Mucosa of rectum (tissue), 2 donors: ENCODE data around the gene ZNF236.

Experiments
- H3K27ac ChIP-seq, 2 donors: one replicate each; pipeline ENCODE4 v1.7.0; 2013; ENCODE audit warnings: inconsistent platforms in 2 of 2, low read depth in 2 of 2, low read length in 2 of 2
- H3K27me3 ChIP-seq, 2 donors: one replicate each; pipeline ENCODE4 v1.7.0; 2013; ENCODE audit warnings: low read length in 2 of 2; ENCODE audit not compliant: control insufficient read depth in 2 of 2, insufficient read depth in 2 of 2
- H3K36me3 ChIP-seq, 2 donors: one replicate each; pipeline ENCODE4 v1.7.0; 2013; ENCODE audit warnings: low read length in 2 of 2; ENCODE audit not compliant: control insufficient read depth in 2 of 2, insufficient read depth in 2 of 2
- H3K4me1 ChIP-seq, 2 donors: one replicate each; pipeline ENCODE4 v1.7.0; 2013; ENCODE audit warnings: low read length in 2 of 2, mild to moderate bottlenecking in 1 of 2; ENCODE audit not compliant: control insufficient read depth in 2 of 2, insufficient read depth in 2 of 2
- H3K4me3 ChIP-seq, 2 donors: one replicate each; pipeline ENCODE4 v1.7.0; 2013; ENCODE audit warnings: low read length in 2 of 2
- H3K9ac ChIP-seq, 2 donors: one replicate each; pipeline ENCODE4 v1.7.0; 2013; ENCODE audit warnings: low read length in 2 of 2, low read depth in 1 of 2, mild to moderate bottlenecking in 1 of 2
- H3K9me3 ChIP-seq, 2 donors: one replicate each; pipeline ENCODE4 v1.7.0; 2013; ENCODE audit warnings: low read length in 2 of 2; ENCODE audit not compliant: control insufficient read depth in 2 of 2
- donor health status: healthy.
- donor health status: Normal muscosa, but diverticular disease.

The ZNF236 gene

DNA sequence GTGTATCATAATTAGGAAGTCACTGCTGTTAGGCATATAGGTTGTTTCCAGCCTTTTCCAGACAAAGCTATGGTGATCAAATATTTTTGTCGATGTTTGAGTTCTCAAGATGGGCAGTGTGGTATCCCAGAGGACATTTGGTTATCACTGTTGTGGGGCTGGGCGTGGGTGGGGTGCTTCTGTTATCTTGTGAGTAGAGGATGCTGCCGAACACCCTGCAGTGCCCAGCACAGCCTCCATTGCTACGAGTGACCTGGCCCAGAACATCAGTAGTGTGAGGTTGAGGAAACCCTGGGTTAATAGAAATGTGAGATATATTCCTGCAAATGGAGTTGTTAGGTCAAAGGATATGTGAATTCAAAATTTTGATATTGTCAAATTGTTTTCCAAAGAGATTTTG, 33.2 kb downstream of the ZNF236 start:
- peaks cover 3% of the 10 kb centered on the region in 2 donors for H3K36me3 ChIP-seq
- no peak overlapping the region for H3K9ac ChIP-seq
- no peaks in the 10 kb centered on the region for H3K27me3 ChIP-seq
- no peak overlapping the region for H3K27ac ChIP-seq
- H3K9me3 ChIP-seq: no peaks in the 10 kb centered on the region
- H3K4me3 ChIP-seq: no peak overlapping the region
- H3K4me1 ChIP-seq: no peaks in the 10 kb centered on the region

DNA sequence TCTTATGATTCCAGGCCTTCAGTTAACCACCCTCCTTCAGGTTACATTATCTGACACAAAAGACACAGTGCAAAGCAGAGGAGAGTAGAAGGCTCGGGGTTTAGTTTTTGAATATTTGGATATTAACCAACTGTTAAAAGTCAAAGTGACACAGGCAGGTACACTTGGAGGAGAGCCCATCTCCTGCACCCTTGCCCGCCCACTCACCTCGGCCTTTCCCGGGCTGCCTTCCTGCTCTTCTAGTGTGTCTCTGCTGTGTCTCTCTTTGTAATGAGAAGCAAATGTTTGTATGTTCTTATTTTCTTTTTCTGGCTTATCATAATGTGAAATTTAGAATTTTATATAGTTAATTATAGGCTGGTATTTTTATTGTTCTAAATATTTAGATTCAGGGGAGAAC, 35.1 kb downstream of the ZNF236 start:
- Histone ChIP-seq H3K9me3 (no peaks in the 10 kb centered on the region), H3K36me3 (peaks cover 10 to 13% of the 10 kb centered on the region in 2 donors), H3K9ac (no peak overlapping the region), H3K27ac (no peak overlapping the region), H3K27me3 (no peaks in the 10 kb centered on the region), H3K4me1 (no peaks in the 10 kb centered on the region), H3K4me3 (no peak overlapping the region)

DNA sequence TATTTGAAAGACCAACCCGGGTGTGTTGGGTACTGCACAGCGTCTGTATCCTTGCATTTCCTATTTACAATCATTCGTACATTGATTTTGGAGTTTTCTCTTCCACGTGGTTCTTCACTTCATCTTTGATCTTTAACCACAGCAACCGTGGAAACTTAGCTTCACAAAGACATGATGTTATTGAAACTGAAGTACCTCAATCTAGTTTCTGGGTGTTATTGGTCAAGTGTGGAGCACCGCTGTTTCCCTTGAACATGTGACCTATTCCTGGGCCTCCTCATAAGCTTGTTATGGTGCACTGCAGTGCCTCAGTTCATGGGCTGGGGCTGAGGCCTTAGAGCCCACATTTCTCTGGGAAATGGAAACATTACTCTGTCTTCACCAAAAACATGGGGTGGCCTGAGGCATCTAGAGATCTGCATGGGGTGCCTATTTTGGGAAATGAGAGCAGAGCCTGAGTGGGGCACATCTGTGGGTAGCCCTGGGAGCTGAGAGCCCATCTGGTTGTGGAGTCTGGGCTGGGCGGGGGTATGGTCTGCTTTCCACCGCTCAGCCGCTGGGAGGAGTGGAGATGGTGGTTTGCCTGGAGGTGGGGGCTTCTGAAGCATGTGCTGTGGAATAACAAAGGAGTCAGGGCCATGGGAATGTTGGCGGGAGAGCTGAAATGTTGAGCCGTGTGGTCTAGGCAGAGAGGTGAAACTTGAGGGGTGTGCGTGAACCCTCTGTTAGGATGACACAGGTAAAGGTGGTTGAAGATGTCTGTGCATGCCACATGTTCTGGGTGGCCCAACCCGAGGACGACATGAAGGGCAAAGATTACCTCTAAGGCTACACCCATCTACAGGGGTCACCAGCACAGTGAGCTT, 37.4 kb downstream of the ZNF236 start:
- Histone ChIP-seq H3K9ac (no peak overlapping the region), H3K4me3 (no peak overlapping the region), H3K27ac (no peak overlapping the region), H3K27me3 (no peaks in the 10 kb centered on the region), H3K9me3 (no peaks in the 10 kb centered on the region), H3K4me1 (no peaks in the 10 kb centered on the region), H3K36me3 (peaks cover 8 to 16% of the 10 kb centered on the region in 2 donors)

DNA sequence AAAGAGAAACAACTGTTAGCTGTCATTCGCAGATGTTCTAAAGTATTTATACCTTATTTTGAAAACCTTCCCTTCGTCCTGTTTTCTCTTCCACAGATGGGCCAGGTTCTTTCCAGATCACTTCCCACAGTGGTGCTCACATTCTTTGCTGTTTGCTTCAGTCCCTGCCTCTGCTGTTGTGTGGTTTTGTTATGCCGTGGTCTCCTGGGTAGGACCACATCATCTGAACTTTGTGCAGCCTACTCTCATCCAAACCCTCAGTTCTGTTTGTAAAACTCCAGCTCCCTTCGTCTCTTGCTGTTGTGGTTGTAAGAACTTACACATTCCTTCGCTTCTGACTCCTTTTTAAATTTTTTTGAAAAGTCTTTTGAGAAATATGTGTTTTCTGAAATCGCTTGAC, 38.1 kb downstream of the ZNF236 start:
- Histone ChIP-seq H3K36me3 (peaks cover 8 to 16% of the 10 kb centered on the region in 2 donors), H3K9me3 (no peaks in the 10 kb centered on the region), H3K27ac (no peak overlapping the region), H3K4me3 (no peak overlapping the region), H3K4me1 (no peaks in the 10 kb centered on the region), H3K27me3 (no peaks in the 10 kb centered on the region), H3K9ac (no peak overlapping the region)

DNA sequence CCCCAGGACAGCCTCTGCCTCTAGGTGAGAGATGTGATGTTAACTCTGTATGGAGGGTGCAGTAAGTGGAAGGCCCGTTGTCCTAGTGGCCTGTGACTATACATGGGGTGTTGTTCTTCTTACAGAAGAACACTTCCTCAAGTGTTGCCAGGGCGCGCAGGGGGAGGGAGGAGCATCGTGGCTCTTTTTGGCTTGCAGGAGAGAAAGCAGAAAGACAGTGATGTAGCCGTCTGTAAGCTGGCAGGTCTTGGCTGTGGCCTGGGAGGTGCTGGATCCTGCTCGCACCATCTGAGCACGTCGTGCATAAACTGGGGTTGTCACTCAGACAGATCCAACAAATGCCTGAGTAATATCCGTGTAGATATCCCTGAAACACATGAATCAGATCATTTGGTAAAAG, 44.3 kb downstream of the ZNF236 start:
- Histone ChIP-seq H3K27ac (no peak overlapping the region), H3K9me3 (no peaks in the 10 kb centered on the region), H3K36me3 (peaks cover 22 to 24% of the 10 kb centered on the region in 2 donors), H3K27me3 (no peaks in the 10 kb centered on the region), H3K4me1 (no peaks in the 10 kb centered on the region), H3K9ac (no peak overlapping the region), H3K4me3 (no peak overlapping the region)

DNA sequence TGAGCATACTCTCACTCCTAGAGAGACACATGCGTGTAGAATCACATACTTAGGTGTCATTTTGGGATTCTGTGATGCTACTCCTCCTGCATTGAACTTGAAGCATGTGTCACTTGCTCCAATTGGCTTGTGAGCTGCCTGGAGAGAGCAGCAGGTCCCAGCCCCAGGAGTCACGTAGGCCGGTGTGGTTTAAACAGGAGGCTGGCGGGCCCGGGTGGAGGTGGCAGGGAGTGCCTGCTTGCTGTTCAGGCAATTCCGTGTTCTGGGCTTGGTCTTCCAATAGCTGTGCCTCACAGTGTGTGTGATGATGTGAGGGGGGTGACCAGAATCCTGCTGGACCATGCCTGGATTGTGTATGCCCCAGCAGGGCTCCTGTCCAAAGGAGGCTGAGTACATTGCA, 51.0 kb downstream of the ZNF236 start:
- Histone ChIP-seq H3K4me1 (no peaks in the 10 kb centered on the region), H3K27ac (no peak overlapping the region), H3K27me3 (no peaks in the 10 kb centered on the region), H3K9ac (no peak overlapping the region), H3K36me3 (peaks cover 23 to 35% of the 10 kb centered on the region in 2 donors), H3K4me3 (no peak overlapping the region), H3K9me3 (no peaks in the 10 kb centered on the region)

DNA sequence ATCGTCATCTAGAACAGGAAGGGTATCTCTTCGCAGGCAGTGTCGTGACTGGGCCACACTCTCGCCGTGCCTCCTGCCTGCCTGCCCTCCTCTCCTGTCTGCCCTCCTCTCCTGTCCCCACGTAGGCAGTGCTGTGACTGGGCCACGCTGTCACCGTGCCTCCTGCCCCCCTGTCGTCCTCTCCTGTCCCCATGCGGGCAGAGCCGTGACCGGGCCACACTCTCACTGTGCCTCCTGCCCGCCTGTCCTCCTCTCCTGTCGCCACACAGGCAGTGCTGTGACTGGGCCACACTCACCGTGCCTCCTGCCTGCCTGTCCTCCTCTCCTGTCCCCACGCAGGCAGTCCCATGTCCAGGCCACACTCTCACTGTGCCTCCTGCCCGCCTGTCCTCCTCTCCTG, 51.4 kb downstream of the ZNF236 start:
- H3K4me1 ChIP-seq: no peaks in the 10 kb centered on the region
- H3K4me3 ChIP-seq: no peak overlapping the region
- no peaks in the 10 kb centered on the region for H3K9me3 ChIP-seq
- peaks cover 22 to 34% of the 10 kb centered on the region in 2 donors for H3K36me3 ChIP-seq
- no peak overlapping the region for H3K27ac ChIP-seq
- no peaks in the 10 kb centered on the region for H3K27me3 ChIP-seq
- H3K9ac ChIP-seq: no peak overlapping the region

DNA sequence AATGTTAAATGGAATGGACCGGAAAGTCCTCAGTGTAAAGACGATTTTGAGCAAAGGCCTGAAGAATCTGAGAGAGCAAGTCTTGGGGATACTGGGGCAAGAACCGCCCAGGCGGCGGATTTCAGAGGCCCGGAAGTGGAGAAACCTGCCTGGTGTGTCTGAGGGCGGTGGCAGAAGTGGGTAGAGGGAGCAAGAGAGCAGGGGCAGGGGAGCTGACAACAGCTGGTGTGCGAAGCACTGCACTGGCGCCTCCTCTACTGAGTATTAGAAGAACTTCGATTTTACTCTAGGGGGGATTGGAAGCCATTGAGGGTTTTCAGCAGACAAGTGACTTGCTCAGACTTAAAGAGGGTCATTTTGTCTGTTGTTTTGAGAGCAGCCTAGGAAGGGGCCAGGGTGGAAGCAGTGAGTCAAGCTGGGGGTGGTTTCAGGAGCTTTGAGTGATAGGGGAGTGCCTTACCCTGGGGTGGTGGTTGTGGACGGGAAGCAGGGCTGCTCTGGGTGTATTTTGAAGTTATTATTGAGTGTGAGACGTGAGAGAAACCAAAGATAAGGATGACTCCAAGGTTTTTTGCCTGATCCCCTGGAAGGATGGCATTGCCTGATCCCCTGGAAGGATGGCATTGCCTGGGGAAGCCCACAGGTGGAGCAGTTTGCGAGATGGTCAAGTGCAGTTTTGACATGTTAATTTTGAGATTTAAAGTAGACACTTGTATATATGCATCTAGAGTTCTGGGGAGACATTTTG, 52.5 kb downstream of the ZNF236 start:
- Histone ChIP-seq H3K9me3 (no peaks in the 10 kb centered on the region), H3K27ac (no peak overlapping the region), H3K4me3 (no peak overlapping the region), H3K9ac (no peak overlapping the region), H3K27me3 (no peaks in the 10 kb centered on the region), H3K4me1 (no peaks in the 10 kb centered on the region), H3K36me3 (peaks cover 17 to 33% of the 10 kb centered on the region in 2 donors)

DNA sequence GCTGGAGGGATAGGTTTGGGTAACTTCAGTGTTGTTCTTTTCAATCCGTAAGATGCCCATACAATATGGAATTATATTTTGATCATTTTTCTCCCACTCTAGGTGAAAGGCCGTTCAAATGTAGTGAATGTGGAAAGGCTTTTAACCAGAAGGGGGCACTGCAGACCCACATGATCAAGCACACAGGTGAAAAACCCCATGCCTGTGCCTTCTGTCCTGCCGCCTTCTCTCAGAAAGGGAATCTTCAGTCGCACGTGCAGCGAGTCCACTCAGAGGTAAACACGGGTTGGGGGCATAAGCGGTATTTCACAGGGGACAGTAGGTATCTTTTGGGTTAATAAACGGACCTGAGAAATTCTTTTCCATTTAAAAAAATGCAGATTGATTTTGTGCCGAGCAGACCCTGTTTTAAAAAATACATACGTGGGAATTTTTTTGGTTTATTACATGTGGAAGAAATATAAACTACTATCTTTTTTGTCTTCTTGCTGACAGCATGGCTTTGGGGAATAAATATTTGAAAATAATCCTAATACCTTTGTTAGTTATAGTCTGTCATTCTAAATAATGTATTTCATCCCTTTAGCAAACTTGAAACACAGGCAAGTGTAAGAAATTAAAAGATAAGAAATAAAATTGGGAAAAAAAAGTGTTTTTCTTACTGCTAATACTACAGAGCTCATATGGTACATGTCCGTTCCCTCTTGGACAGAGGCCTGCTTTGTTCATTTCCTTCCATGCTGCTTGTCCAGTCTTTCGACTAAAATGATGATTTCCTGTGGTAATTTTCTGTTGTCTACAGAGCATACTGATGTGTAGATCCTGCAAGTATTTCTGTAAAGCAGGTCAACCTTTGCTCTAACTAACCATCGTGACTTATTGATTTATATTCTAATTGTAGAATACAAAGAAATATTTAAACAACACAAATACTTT, 53.3 kb downstream of the ZNF236 start:
- H3K9me3 ChIP-seq: no peaks in the 10 kb centered on the region
- H3K27me3 ChIP-seq: no peaks in the 10 kb centered on the region
- no peak overlapping the region for H3K4me3 ChIP-seq
- no peaks in the 10 kb centered on the region for H3K4me1 ChIP-seq
- peaks cover 20 to 35% of the 10 kb centered on the region in 2 donors for H3K36me3 ChIP-seq
- no peak overlapping the region for H3K9ac ChIP-seq
- no peak overlapping the region for H3K27ac ChIP-seq
